Gastrocnemius medialis (tissue), 4 donors: ENCODE data around the gene ADM5.

Experiments
- CTCF ChIP-seq, 5 experiments: fragments of 450-650 bp in 3 of 5; fragments of 200-600 bp in 2 of 5; sonication (generic) in 2 of 5; IDR thresholded peaks in 4 of 5; conservative IDR thresholded peaks in 1 of 5; 1 replicate in 4 of 5; 2 replicates in 1 of 5; pipeline ENCODE4 v1.5.1; 2016 to 2019; ENCODE audit warnings: antibody characterized with exemption in 5 of 5, mild to moderate bottlenecking in 3 of 5, moderate library complexity in 3 of 5
- POLR2A ChIP-seq, 2 donors: fragments of 450-650 bp; IDR thresholded peaks; one replicate each; pipeline ENCODE4 v1.6.1; 2017; ENCODE audit warnings: antibody characterized with exemption in 2 of 2, mild to moderate bottlenecking in 2 of 2, moderate library complexity in 2 of 2

GRCh38 chr19:49656456-49657109 is 32.8 kb upstream of the ADM5 start:
- TF ChIP-seq CTCF (IDR thresholded peaks at IDR 0.05 in 4 of 5, conservative IDR thresholded peaks at IDR 0.05 in 1 of 5) (no peak), POLR2A (IDR thresholded peaks at IDR 0.05) (no peak)
